Prostate gland (tissue), 2 donors: ENCODE data around the gene EGLN3. TPM values are rescaled to one million over a fixed set of nuclear protein-coding genes. Genes with fewer than 3 reads are reported as not detected.

ENCODE experiments used
- DNase-seq: peaks from one replicate; pipeline ENCODE4 v3.0.0-alpha.2; 2019; ENCODE audit warnings: low spot score
- H3K27ac ChIP-seq, 2 donors: fragments of 200-600 bp; sonication (generic); 2 replicates each; pipeline ENCODE4 v1.5.1; 2017 to 2019
- H3K27me3 ChIP-seq: fragments of 200-600 bp; sonication (generic); replicated peaks from 2 replicates; pipeline ENCODE4 v1.5.1; 2019; ENCODE audit not compliant: insufficient read depth
- H3K36me3 ChIP-seq, 2 donors: fragments of 200-600 bp; sonication (generic); 1 replicate in 1 of 2; 2 replicates in 1 of 2; pipeline versions ENCODE4 v1.5.1 to v1.8.1; 2017 to 2019
- H3K4me1 ChIP-seq: fragments of 200-600 bp; sonication (generic); replicated peaks from 2 replicates; pipeline ENCODE4 v1.5.1; 2019
- H3K4me3 ChIP-seq, 2 donors: fragments of 200-600 bp; sonication (generic); 2 replicates each; pipeline ENCODE4 v1.5.1; 2017 to 2019
- H3K9me3 ChIP-seq: fragments of 200-600 bp; sonication (generic); 2 replicates; pipeline ENCODE4 v1.5.1; 2017
- CTCF ChIP-seq, 4 experiments: fragments of 200-600 bp in 2 of 4; fragments of 450-650 bp in 2 of 4; sonication (generic) in 2 of 4; IDR thresholded peaks; 1 replicate in 3 of 4; 2 replicates in 1 of 4; pipeline ENCODE4 v1.5.1; 2016 to 2019; ENCODE audit warnings: antibody characterized with exemption in 4 of 4, mild to moderate bottlenecking in 2 of 4, moderate library complexity in 2 of 4
- POLR2A ChIP-seq: fragments of 450-650 bp; IDR thresholded peaks from one replicate; pipeline ENCODE4 v1.6.1; 2016; ENCODE audit warnings: antibody characterized with exemption, mild to moderate bottlenecking
- POLR2AphosphoS5 ChIP-seq: sonication (generic); formaldehyde crosslinking; IDR thresholded peaks from one replicate; pipeline ENCODE4 v1.6.1; 2017; ENCODE audit warnings: antibody characterized with exemption
- WGBS: methylation state at CpG from one replicate; pipeline ENCODE4 v1.1.5; 2018; 5-methylcytosine and 5-hydroxymethylcytosine counted together
- intact Hi-C: fragments of 100-400 bp; cut with DNase I; formaldehyde crosslinking; loops from one replicate; pipeline ENCODE4 v1.14.2; 2022
- total RNA-seq, 2 donors: library from RNA; depleted of rRNA; stranded (reverse); fragments of >200 nt; gene quantifications; one replicate each; pipeline ENCODE4 v1.1.0, GENCODE V29; 2016

The EGLN3 gene
- total RNA-seq, 2 donors from 2014 or later: 6.1 to 6.8 TPM

- H3K27ac ChIP-seq: no peak overlapping the region
- WGBS: 96% methylated on average over 1 of the region's 1 CpG
- intact Hi-C loops: no loop called here
- TF ChIP-seq POLR2A (no peak), CTCF (IDR thresholded peaks at IDR 0.05) (no peak), POLR2AphosphoS5 (no peak)
- H3K27me3 ChIP-seq: no peaks in the 10 kb centered on the region
- no peak overlapping the region for H3K4me3 ChIP-seq
- no peaks in the 10 kb centered on the region for H3K36me3 ChIP-seq
- no peak for DNase-seq
- H3K4me1 ChIP-seq: no peaks in the 10 kb centered on the region
- H3K9me3 ChIP-seq: no peaks in the 10 kb centered on the region
Measured at GRCh38 chr14:33894339-33894738, 56.5 kb downstream of the EGLN3 start.

- Histone ChIP-seq H3K27me3 (no peaks in the 10 kb centered on the region), H3K27ac (no peak overlapping the region), H3K4me3 (no peak overlapping the region), H3K9me3 (no peaks in the 10 kb centered on the region), H3K36me3 (no peaks in the 10 kb centered on the region), H3K4me1 (no peaks in the 10 kb centered on the region)
- DNase-seq: no peak
- 29% methylated on average over 1 of the region's 1 CpG for WGBS
- TF ChIP-seq CTCF (IDR thresholded peaks at IDR 0.05) (no peak), POLR2AphosphoS5 (no peak), POLR2A (no peak)
- intact Hi-C loops: no loop called here
Measured at GRCh38 chr14:33891700-33892099, 59.2 kb downstream of the EGLN3 start.

GRCh38 chr14:33884916-33885315 lies 66.0 kb downstream of the EGLN3 start:
- Histone ChIP-seq H3K4me1 (no peaks in the 10 kb centered on the region), H3K36me3 (no peaks in the 10 kb centered on the region), H3K27me3 (no peaks in the 10 kb centered on the region), H3K27ac (no peak overlapping the region), H3K4me3 (no peak overlapping the region), H3K9me3 (no peaks in the 10 kb centered on the region)
- TF ChIP-seq POLR2AphosphoS5 (no peak), POLR2A (no peak), CTCF (IDR thresholded peaks at IDR 0.05) (no peak)
- intact Hi-C loops: no loop called here
- WGBS: 95% methylated on average over 2 of the region's 2 CpGs
- no peak for DNase-seq

- no peak overlapping the region for H3K4me3 ChIP-seq
- no peaks in the 10 kb centered on the region for H3K27me3 ChIP-seq
- H3K36me3 ChIP-seq: no peaks in the 10 kb centered on the region
- TF ChIP-seq POLR2A (no peak), POLR2AphosphoS5 (no peak), CTCF (IDR thresholded peaks at IDR 0.05) (no peak)
- intact Hi-C loops: no loop called here
- WGBS: 79% methylated on average over 1 of the region's 1 CpG
- H3K4me1 ChIP-seq: no peaks in the 10 kb centered on the region
- H3K27ac ChIP-seq: no peak overlapping the region
- DNase-seq: no peak
- H3K9me3 ChIP-seq: no peaks in the 10 kb centered on the region
Measured at GRCh38 chr14:33880330-33880729, 70.5 kb downstream of the EGLN3 start.

- intact Hi-C loops: no loop called here
- H3K4me3 ChIP-seq: no peak overlapping the region
- H3K27ac ChIP-seq: no peak overlapping the region
- TF ChIP-seq POLR2AphosphoS5: no peak
- TF ChIP-seq POLR2A: no peak
- no peak for TF ChIP-seq CTCF (IDR thresholded peaks at IDR 0.05)
- no peaks in the 10 kb centered on the region for H3K27me3 ChIP-seq
- WGBS: 97% methylated on average over 3 of the region's 3 CpGs
- no peaks in the 10 kb centered on the region for H3K9me3 ChIP-seq
- DNase-seq: no peak
- no peaks in the 10 kb centered on the region for H3K36me3 ChIP-seq
- no peaks in the 10 kb centered on the region for H3K4me1 ChIP-seq
Measured at GRCh38 chr14:33879684-33880286, 71.1 kb downstream of the EGLN3 start.
